Raji (cell line): ENCODE data around the gene TSPAN18.

ENCODE experiments used
- POLR2A ChIP-seq: IDR thresholded peaks from 2 replicates; pipeline ENCODE4 v1.6.1; 2011; ENCODE audit warnings: low read depth, low read length, control low read depth; ENCODE audit not compliant: insufficient read depth

Gene TSPAN18

DNA sequence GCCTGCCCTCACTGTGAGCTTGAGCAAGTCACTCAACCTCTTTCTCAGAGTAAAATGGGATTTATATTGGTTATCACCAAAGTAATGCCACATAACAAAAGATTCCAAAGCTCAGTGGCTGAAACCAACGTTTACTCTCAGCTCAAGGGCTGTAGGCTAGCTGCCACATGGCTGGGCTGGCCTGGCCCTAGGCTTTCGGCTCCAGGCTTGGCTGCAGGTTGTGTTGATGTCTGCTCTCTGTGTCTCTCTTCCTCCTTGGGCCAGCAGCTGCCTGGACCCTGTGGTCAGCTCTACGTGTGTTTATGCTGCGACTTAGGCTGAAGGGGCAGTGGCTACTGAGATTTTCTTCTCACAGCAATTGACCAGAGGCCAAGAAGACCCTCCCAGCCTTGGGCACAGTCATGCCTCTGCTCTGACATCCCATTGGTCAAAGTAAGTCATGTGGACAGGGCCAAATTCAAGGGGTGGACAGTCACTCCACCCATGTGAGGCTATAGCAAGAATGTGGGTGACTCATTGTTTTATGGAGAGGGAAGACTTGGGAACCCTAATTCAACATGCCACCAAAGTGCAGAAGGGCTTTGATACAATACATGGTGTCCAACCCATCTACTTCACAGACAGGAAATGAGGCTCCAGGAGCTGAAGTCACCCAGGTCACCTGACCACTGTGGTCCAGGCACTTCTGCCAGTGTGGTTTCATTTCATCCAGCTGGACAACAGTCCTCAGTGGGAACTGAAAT is 90.6 kb downstream of the TSPAN18 start:
- TF ChIP-seq POLR2A = no peak

DNA sequence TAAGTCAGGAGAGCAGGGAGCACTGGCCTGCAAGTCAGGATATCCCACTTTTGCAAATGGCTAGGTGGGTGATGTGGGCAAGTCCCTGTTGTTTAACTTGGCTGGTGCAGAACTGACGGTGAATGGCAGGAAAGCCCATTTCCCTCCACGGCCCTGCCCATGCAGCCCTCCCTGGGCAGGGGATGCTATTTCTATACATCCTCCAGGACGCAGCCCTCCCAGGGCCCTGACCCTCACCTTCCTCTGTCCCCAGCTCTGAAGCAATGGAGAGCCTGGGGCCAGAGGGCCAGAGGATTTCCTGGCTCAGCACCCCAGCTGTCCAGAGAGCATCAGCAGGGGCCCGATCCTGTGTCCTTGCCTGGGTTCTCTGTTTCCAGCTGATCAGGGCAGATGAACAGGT is 91.3 kb downstream of the TSPAN18 start:
- TF ChIP-seq POLR2A = no peak

DNA sequence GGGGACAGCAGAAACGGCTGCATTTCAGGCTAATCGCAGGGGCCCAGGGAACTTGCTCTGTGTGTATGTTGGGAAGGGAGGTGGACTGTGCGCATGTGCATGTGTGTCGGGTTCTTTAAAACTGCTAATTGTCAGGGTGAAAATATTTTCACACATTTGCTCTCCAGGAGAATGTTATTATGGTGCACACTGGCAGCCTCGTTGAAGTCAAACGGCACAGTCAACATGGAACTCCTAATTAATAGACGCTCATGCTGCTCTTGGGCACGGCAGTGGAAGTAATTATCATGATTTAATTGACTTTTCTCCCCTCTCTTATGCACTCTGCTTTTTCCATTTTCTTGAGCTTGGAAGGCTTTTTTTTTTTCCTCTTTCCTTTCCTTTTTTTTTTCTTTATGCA is 92.6 kb downstream of the TSPAN18 start:
- no peak for TF ChIP-seq POLR2A

DNA sequence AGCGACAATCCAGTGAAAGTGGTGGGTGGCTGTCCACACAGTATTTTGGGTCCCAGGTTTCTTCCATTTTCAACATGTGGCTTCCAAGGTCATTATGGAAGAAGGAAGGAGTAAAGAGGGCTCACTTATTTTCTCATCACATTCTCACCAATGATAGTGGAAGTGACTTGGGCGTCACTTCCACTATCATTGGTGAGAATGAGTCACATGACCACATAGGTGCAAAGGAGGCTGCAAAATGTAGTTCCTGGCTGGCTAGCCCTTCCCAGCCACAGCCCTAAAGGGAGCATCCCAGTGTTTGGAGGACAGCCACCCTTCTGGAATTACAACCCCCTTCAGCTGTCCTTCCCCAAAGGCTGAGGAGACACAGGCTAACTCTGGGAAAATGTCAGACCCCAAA is 95.6 kb downstream of the TSPAN18 start:
- no peak for TF ChIP-seq POLR2A

DNA sequence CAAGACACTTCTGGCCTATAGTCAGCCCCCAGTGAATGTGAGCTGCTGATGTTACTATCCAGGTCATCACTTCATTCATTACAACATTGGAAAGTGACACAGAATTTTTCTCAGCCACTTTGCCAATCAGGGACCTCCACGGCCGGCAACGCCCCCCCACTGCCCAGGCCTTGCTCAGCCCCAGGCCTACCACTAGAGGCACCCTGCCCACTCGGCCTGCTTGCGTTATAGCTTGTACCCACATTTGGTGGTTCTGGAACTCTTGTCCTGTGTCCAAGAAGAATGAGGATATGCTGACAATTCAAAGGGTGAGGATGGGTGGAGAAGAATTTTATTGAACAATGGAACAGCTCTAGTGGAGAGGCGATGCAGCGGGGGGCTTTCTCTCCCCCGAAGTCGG is 96.2 kb downstream of the TSPAN18 start:
- no peak for TF ChIP-seq POLR2A

DNA sequence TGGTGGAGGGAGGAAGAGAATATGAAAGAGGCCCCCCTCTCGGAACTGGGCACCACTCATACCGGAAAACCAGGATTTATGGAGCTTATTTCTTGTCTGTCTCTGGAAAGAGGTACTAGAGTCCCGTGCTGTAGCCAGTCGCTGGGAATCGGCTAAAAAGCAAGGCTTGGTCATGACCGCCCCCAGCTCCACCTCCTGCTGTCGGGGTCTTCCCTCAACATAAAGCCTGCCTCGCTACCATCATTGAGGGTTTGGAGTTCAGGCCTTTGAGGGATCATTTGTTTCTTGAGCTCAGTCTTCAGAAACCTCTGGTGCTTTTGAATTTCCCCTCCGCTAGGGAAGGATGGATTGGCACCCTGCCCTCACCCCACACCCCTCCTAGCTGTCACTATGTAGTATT is 97.1 kb downstream of the TSPAN18 start:
- no peak for TF ChIP-seq POLR2A

DNA sequence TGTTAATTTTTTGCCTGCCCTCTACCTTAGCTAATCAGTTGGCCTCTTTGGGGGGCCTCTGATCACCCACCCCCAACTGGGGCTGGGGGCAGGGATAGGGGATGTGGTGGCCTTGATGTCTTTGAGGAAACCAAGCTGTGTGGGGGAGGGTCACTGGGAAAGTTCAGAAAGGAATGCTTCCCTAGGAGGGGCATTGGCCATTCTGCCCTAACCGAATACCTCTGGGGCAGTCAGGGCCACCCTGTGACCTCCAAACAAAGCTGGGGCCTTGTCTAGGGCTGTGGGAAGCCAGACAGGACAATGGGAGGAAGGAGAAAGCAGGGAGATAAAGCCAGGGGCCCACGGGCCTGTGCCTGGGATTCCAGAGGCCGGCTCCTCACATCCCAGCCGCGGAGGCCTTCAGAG is 97.5 kb downstream of the TSPAN18 start:
- TF ChIP-seq POLR2A = no peak

DNA sequence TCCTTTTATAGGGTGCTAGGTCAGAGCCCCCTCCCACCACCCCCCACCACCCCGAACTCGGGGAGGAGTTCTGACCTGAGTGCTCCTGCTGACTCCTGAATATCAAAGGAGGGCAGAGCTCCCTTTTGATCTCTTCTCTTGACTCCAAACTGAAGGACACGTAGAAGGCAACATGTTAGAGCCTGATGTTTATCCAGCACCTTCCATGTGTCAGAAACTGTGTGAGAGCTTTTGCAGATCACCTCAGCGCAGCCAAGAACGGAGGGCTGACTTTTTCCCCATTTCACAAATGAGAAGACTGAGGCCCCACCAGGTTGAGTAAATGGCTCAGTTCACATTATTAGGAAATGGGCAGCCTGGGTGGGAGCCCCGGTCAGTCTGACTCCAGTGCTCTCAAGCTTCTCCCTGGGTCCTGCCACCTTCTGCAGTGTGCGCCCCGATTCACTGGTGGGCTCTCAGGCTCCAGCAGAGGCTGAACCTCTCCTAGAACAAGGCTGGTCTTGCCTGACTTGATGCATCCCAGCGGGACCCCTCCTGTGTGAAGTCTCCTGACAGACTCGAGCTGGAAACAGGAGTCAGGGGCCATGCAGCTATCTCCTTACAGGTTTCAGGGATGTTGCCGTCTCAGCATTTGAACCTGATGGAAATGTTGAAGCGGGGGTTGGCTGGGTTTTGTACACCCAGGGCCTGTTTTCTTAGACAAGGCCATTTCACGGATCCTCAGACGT is 98.5 kb downstream of the TSPAN18 start:
- TF ChIP-seq POLR2A = no peak

DNA sequence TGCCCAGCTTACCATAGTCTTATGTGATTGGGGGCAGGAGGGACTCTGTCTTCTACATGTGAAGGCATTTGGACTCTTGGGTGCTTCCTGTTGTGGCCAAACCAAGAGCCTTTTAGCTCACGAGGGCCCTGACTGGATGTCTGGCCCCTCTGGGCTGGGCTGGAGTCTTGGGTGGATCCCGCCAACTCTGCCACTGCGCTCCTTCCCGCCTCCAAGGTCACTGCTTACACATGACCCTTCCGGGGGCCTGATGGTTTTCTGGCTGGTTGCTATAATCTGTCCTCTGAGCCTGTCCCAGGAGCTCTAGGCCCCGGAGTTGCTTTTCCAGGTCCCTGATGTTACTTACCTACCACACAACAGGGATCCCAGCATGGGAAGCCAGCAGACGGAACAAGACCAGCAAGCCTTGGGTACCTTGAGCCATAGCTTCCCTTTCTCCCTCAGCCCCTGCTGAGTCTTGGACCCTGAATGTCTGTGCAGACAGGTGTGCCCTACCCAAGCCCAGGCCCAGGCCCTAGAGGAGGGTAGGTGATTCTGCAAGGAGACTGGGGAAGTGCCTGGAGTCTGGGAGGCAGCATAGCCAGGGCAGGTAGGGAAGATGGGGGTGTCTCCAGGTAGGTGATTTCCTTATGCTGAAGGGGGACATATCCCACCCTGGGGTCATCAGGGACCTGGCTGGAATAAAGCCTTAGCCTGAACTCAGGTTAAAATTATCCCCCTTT is 100.3 kb downstream of the TSPAN18 start:
- TF ChIP-seq POLR2A = no peak

DNA sequence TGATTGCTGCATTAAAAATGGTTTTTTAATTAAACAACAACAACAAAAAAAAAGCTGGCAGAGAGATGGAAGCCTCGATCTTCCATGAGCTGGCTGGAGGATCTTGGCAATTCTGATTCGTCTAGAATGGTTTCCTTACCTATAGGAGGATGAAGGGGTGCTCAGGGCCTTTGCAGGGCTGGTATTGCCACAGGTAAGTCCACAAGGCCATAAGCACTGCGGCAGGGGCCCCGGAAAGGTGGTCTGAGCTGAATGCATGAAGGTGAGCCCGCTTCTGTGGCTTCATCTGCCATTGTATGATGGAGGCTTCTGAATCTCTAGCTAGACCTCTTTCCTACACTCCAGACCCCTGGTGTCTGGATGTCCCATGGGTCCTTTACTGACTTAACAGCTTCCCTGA is 101.5 kb downstream of the TSPAN18 start:
- TF ChIP-seq POLR2A = no peak

DNA sequence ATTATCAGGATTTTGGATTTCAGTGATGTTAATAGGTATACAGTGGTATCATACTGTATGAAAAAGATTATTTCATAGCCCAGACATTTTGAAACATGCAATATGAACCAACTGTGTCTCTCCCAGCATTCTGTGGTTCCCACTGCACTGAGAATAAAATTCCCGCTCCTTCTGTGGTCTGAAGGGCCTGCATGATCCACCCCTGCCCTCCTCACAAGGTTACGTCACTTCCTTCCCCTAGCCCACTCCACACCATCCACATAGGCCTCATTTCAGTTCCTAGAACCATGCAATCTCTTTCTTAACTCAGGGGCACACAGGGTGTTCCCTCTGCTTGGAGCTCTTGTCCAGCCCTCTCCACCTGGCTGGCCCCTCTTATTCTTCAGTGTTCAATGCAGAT is 103.1 kb downstream of the TSPAN18 start:
- no peak for TF ChIP-seq POLR2A

DNA sequence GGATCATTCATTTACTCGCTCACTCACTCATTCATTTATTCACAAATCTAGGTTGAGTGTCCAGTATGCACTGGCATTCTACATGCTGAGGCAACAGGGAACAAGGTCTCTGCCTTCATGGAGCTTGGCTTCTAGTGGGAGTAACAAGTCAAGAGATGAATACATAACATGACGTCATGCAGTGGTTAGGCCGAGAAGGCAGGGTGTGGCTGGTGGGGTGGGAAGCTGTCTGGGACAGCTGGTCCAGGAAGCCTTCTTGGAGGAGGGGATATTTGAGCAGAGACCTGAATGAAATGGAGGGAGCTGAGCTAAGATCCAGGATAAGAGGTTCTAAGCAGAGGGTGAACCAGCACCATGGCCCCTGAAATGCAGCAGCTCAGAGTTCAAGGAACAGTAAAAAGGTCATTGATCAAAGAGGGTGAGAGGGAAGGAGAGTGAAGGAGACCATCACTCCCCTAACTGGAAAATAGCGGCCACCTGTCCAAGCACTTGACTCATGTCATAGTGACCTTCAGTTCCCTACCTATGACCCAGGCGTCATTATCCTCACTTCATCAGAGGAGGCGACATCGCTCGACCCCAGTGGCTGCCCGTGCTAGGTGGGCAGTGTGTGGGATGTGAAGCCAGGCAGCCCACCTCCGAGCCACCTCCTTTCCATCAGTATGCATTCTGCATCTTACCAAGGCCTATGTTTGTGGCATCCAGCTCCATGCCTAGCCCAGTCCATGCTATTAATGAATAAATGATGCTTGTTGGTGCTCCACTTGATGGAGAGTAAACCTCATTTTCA is 105.0 kb downstream of the TSPAN18 start:
- no peak for TF ChIP-seq POLR2A

DNA sequence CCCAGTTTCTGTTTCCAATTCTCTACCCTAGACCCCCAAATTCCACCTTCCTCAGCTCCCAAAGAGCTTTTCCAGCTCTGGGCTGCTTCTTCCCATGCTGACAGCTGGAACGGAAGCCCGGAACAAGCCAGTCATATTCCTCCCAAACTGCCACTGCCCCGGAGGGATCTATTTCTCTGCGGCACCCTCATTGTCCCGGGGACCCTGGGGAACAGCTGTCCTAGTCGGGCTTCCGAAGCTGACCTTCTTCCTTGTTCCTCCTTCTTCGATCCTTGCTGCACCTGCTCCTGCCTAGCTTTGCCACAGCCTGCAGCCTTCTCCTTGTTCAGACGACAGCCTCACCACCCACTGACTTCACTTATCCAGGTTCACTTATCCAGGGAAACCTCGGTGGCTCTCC is 105.7 kb downstream of the TSPAN18 start:
- TF ChIP-seq POLR2A = no peak

DNA sequence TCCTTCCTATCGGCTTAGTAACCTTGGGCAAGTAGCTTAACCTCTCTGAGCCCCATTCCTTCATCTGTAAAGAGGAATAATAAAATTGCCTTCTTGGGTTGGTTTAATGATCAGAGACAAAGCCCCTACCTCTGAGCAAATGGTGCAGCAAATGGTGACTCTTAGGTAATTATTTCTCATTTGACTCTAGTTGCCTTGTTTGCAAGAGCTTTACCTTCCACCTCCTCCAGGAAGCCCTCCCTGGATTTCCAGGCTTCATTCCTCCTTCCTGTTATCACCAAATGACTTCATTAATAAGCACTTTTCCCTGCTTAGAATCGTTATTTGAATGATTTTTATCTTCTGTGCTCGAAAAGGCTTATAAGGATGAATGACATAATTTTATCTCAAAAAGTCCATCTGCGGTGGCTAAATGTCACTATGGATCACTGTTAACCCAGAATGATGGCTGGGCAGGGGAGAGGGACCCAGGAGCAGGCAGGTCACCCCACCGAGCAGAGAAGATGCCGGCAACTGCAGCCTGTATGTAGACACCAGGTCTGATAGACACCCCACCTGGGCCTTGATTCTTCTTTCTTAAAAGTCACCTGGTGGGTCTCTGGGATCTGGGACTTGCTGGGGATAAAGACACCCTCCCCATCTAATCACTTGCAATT is 106.6 kb downstream of the TSPAN18 start:
- no peak for TF ChIP-seq POLR2A
